Activated CD4-positive, alpha-beta memory T cell treated with anti-CD3 and anti-CD28 coated beads, Interleukin-2, amount 10 ng/mL, durations not matched to agents 7 days and 5 days (primary cell): ENCODE measurements around the gene ZNF839. TPM values are rescaled to one million over a fixed set of nuclear protein-coding genes. Genes with fewer than 3 reads are reported as not detected.
A peak's percentile ranks its signal among the peaks of the same experiment; 100 is the strongest.

Experiments used
- CTCF ChIA-PET: fragments of 350-600 bp; sonication (Branson Sonifier 250); formaldehyde crosslinking; loops from one replicate; lab custom pipeline; 2021; ENCODE audit warnings: antibody characterized with exemption, inconsistent platforms; lab: Charles Lee
- POLR2A ChIA-PET: fragments of 350-600 bp; sonication (Branson Sonifier 250); formaldehyde crosslinking; loops from one replicate; lab custom pipeline; 2021; ENCODE audit warnings: antibody characterized with exemption; lab: Charles Lee
- DNase-seq: peaks from one replicate; pipeline ENCODE4 v3.0.0-alpha.2; 2020
- H3K27ac Mint-ChIP-seq: one replicate; pipeline ENCODE4 v1.8.0; 2021; ENCODE audit warnings: mild to moderate bottlenecking, mixed read lengths
- H3K27me3 Mint-ChIP-seq: one replicate; pipeline ENCODE4 v1.8.0; 2021; ENCODE audit warnings: mixed read lengths
- H3K36me3 Mint-ChIP-seq: one replicate; pipeline ENCODE4 v1.8.0; 2021; ENCODE audit warnings: low read depth, mixed read lengths
- H3K4me1 Mint-ChIP-seq: one replicate; pipeline ENCODE4 v1.8.0; 2021; ENCODE audit warnings: mixed read lengths
- H3K4me3 Mint-ChIP-seq: one replicate; pipeline ENCODE4 v1.8.0; 2021; ENCODE audit warnings: mild to moderate bottlenecking, mixed read lengths
- H3K9me3 Mint-ChIP-seq: one replicate; pipeline ENCODE4 v1.8.0; 2021; ENCODE audit warnings: mixed read lengths
- total RNA-seq, 2 experiments: library from RNA; stranded (reverse); gene quantifications; one replicate each; pipeline ENCODE4 v1.2.3, GENCODE V29; 2021

ZNF839 gene
- total RNA-seq, 2 experiments from 2014 or later: 15.1 to 15.3 TPM

DNA sequence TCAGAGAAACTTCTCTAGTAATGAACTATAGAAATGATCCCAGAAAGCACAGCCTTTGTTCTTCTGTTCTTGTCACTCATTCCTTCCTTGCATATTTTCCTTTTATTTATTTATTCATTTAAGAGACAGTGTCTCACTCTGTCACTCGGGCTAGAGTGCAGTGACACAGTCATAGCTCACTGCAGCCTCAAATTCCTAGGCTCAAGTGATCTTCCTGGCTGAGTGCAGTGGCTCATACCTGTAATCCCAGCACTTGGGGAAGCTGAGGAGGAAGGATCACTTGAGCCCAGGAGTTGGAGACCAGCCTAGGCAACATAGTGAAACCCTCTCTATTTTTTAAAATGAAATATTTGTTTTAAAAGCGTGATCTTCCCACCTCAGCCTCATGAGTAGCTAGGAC is 54.7 kb downstream of the ZNF839 start:
- CTCF ChIA-PET: interaction anchor here (1.4 kb wide), 2 partner anchors 7 to 12 kb away, joined by 3 to 5 read pairs; partner anchors contain the start of gene CINP
- POLR2A ChIA-PET: no interaction called here
- Mint-ChIP-seq H3K27ac (no peak overlapping the region), H3K36me3 (peaks cover 17% of the 10 kb centered on the region), H3K27me3 (no peaks in the 10 kb centered on the region), H3K9me3 (no peaks in the 10 kb centered on the region), H3K4me1 (peaks cover 47% of the 10 kb centered on the region), H3K4me3 (no peak overlapping the region)
- DNase-seq: no peak

DNA sequence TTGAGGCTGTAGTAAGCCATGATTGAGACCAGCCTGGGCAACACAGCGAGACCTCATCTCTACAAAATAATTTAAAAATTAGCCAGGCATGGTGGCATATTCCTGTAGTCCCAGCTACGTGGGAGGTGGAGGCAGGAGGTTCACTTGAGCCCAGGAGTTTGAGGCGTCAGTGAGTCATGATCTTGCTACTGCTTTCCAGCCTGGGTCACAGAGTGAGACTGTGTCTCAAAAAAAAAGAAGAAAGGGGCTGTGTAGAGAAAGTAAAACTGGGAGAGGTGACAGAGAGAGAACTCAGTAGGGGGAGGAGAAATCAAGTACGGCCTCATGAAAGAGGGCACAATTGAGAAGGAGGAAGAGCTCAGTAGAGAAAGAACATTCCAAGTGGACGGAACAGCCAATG is 55.6 kb downstream of the ZNF839 start:
- DNase-seq: no peak
- peaks cover 47% of the 10 kb centered on the region for H3K4me1 Mint-ChIP-seq
- H3K9me3 Mint-ChIP-seq: no peaks in the 10 kb centered on the region
- CTCF ChIA-PET: interaction anchor here (1.4 kb wide), 2 partner anchors 8 to 12 kb away, joined by 5 read pairs; partner anchors contain the start of genes CINP and TECPR2
- POLR2A ChIA-PET: interaction anchor here (1.6 kb wide), 2 partner anchors 8 to 13 kb away, joined by 4 to 13 read pairs; partner anchors contain the start of genes CINP and TECPR2
- H3K4me3 Mint-ChIP-seq: no peak overlapping the region
- H3K27ac Mint-ChIP-seq: peak overlapping the region; percentile 17
- no peaks in the 10 kb centered on the region for H3K27me3 Mint-ChIP-seq
- H3K36me3 Mint-ChIP-seq: peaks cover 19% of the 10 kb centered on the region

DNA sequence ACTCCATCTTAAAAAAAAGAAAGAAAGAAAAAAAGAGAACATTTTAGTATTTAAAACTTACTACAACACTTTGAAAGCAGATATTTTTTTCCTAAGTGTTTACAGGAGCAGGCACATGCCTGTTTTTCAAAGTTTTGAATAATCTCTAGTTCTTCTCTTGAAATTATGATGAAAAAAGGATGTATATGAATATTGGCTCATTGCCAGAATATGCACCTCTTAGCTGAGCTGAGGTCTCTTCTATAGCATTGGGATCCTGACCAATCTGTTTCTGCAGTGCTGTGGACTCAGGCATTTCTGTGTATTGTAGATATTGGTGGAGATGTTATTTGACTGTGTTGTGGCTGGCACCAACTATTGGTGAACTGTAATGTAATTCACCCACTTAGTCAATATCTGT is 58.1 kb downstream of the ZNF839 start:
- H3K9me3 Mint-ChIP-seq: no peaks in the 10 kb centered on the region
- H3K27me3 Mint-ChIP-seq: no peaks in the 10 kb centered on the region
- ChIA-PET POLR2A (interaction anchor here (1.2 kb wide), 1 partner anchor 9 kb away, joined by 4 read pairs; no protein-coding TSS in a partner anchor), CTCF (no interaction called here)
- H3K27ac Mint-ChIP-seq: no peak overlapping the region
- peaks cover 19% of the 10 kb centered on the region for H3K36me3 Mint-ChIP-seq
- H3K4me3 Mint-ChIP-seq: no peak overlapping the region
- no peak for DNase-seq
- peaks cover 33% of the 10 kb centered on the region for H3K4me1 Mint-ChIP-seq

DNA sequence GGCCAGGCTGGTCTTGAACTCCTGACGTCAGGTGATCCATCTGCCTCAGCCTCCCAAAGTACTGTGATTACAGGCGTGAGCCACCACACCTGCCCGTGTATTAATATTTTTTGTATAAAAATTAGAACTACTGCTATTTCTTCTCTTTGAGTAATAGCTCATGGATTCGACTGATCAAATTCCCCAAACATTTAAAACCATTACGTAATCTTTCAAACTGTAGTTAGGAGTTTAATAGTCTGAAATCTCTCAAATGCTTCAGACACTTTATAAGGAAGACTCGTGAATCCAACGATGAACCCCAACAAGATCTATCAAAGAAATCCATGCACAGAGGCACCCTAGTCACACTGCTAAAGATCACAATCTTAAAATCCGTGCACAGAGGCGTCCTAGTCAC is 59.3 kb downstream of the ZNF839 start:
- Mint-ChIP-seq H3K4me1 (peaks cover 25% of the 10 kb centered on the region), H3K36me3 (peaks cover 19% of the 10 kb centered on the region), H3K27ac (no peak overlapping the region), H3K9me3 (no peaks in the 10 kb centered on the region), H3K4me3 (no peak overlapping the region), H3K27me3 (no peaks in the 10 kb centered on the region)
- CTCF ChIA-PET: no interaction called here
- DNase-seq: no peak
- POLR2A ChIA-PET: interaction anchor here (0.8 to 1.2 kb wide), 2 partner anchors 8 to 17 kb away, joined by 3 to 4 read pairs; partner anchors contain the start of genes CINP and TECPR2

DNA sequence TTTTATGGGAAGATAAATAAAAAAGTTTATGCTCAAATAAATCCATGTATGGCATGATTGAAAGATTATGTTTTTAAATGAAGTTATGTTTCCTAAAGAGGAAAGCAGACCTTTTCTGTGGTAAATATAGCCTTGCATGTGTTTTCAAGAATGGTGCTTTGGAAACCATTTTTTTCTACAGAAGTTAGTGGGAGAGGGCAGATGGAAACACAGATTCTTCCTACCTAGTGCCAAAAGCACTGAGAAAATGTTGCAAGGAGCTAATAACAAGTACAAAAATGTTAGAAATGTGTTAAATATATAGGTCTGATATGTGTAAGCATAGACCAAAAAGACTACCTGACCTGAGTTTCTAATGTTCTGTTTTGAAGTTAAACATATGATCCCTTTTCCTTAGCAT is 67.5 kb downstream of the ZNF839 start:
- H3K4me3 Mint-ChIP-seq: no peak overlapping the region
- H3K27me3 Mint-ChIP-seq: no peaks in the 10 kb centered on the region
- DNase-seq: no peak
- POLR2A ChIA-PET: interaction anchor here (1.2 kb wide), 1 partner anchor 9 kb away, joined by 4 read pairs; no protein-coding TSS in a partner anchor
- H3K9me3 Mint-ChIP-seq: no peaks in the 10 kb centered on the region
- H3K4me1 Mint-ChIP-seq: no peaks in the 10 kb centered on the region
- H3K36me3 Mint-ChIP-seq: peaks cover 5% of the 10 kb centered on the region
- no peak overlapping the region for H3K27ac Mint-ChIP-seq
- CTCF ChIA-PET: interaction anchor here (0.8 kb wide), 1 partner anchor 137 kb away, joined by 3 read pairs; no protein-coding TSS in a partner anchor

DNA sequence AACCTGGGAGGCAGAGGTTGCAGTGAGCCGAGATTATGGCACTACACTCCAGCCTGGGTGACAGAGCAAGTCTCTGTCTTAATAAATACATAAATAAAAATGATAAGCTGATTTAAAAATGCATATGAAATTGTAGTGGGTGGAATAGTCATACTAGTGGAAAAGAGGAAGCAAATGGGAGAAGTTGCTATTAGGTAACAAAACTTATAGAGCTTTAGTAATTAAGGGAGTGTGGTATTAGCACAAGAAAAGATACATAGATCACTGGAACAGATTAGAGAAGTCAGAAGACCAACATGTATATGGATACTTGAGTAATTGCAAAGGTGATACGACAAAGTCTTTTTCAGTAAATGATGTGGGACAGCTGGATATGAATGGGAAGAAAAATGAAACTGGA is 69.7 kb downstream of the ZNF839 start:
- no peaks in the 10 kb centered on the region for H3K9me3 Mint-ChIP-seq
- peaks cover 7% of the 10 kb centered on the region for H3K36me3 Mint-ChIP-seq
- ChIA-PET CTCF (no interaction called here), POLR2A (no interaction called here)
- H3K27ac Mint-ChIP-seq: no peak overlapping the region
- no peak for DNase-seq
- H3K4me1 Mint-ChIP-seq: peaks cover 1% of the 10 kb centered on the region
- no peak overlapping the region for H3K4me3 Mint-ChIP-seq
- no peaks in the 10 kb centered on the region for H3K27me3 Mint-ChIP-seq

DNA sequence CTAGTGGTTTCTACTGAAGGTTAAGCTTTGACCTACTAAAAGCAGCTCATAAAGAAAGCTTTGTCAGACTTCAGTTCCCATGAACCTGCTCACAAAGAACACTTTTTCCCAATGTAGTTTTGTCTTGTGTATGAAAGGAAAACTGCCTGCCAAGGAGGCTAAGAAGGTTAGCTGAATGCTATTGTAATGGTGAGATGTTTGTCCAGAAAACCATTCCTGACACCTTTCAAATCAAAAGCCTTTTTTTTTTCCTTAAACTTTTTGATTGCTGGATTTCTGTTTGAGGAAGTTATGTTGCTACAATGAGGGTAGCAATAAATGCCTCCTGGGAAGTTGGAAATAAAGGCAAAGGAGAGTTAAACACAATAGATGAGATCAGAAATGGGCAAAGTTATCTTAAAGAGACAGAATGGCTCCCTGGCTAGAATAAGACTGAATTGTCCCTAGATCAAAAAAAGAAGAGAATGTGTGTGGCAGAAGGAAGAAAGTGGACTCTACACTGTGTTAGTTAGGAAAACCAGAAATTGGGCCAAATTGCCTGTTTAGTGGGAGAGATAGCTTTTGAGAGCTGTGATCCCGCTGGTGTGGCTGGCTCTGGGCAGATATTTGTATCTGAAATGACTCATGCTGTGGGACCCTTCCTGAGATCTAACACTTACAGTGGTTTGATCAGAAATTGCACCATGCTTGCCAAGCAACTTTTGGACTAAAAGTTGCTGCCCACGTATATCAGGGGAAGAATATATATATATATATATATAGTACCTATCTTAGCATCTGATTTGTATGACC is 70.7 kb downstream of the ZNF839 start:
- no peak for DNase-seq
- no peaks in the 10 kb centered on the region for H3K9me3 Mint-ChIP-seq
- H3K27ac Mint-ChIP-seq: no peak overlapping the region
- peaks cover 5% of the 10 kb centered on the region for H3K4me1 Mint-ChIP-seq
- CTCF ChIA-PET: interaction anchor here (0.5 to 0.6 kb wide), 2 partner anchors 48 to 131 kb away, joined by 3 to 5 read pairs; no protein-coding TSS in a partner anchor
- no peak overlapping the region for H3K4me3 Mint-ChIP-seq
- POLR2A ChIA-PET: interaction anchor here (0.6 kb wide), 1 partner anchor 291 kb away, joined by 4 read pairs; no protein-coding TSS in a partner anchor
- H3K36me3 Mint-ChIP-seq: peaks cover 7% of the 10 kb centered on the region
- no peaks in the 10 kb centered on the region for H3K27me3 Mint-ChIP-seq

Other genes starting within 250 kb of the ZNF839 start
- gene HSP90AA1, start 232.7 kb upstream of the ZNF839 start, total RNA-seq: 100 to 1,000 TPM; 466 to 472 TPM
- 10 to 100 TPM; 28.3 to 31.9 TPM for gene WDR20, start 179.8 kb upstream of the ZNF839 start, total RNA-seq
- 1 to 10 TPM in 1 of 2 experiments, under 1 TPM in 1; 0.88 to 1.4 TPM for gene MOK, start 14.6 kb upstream of the ZNF839 start, total RNA-seq
- gene CINP, start 43.1 kb downstream of the ZNF839 start, total RNA-seq: 10 to 100 TPM; 27.3 to 29.8 TPM
- 10 to 100 TPM; 12.3 to 12.5 TPM for gene TECPR2, start 43.2 kb downstream of the ZNF839 start, total RNA-seq
- gene ANKRD9, start 190.0 kb downstream of the ZNF839 start, total RNA-seq: 10 to 100 TPM; 11.2 to 12.3 TPM